GM10248 (cell line): Measurements from ENCODE around the gene NELFA.

ENCODE experiments used
- CTCF ChIA-PET: fragments of 300-600 bp; sonication (Branson Sonifier 250); formaldehyde crosslinking; extraction: SDS; loops from one replicate; lab custom pipeline; 2021; ENCODE audit warnings: antibody characterized with exemption; lab: Yijun Ruan, JAX
- POLR2A ChIA-PET: fragments of 350-650 bp; sonication (Branson Sonifier 250); formaldehyde crosslinking; extraction: SDS; loops from one replicate; lab custom pipeline; 2020; ENCODE audit warnings: antibody characterized with exemption; lab: Yijun Ruan, JAX
- DNase-seq: peaks from one replicate; pipeline ENCODE4 v3.0.0; 2012; ENCODE audit errors: extremely low spot score
- CTCF ChIP-seq: IDR thresholded peaks from 2 replicates; pipeline ENCODE4 v1.5.1; 2012; ENCODE audit warnings: mild to moderate bottlenecking, low read depth; ENCODE audit errors: extremely low read depth, missing control alignments, control extremely low read depth

The NELFA gene

GRCh38 chr4:2048831-2049230 lies 40.1 kb upstream of the NELFA start:
- ChIA-PET POLR2A (no interaction called here), CTCF (interaction anchor here (1.2 kb wide), 1 partner anchor 12 kb away, joined by 3 read pairs; no protein-coding TSS in a partner anchor)
- TF ChIP-seq CTCF, result no peak
- no peak for DNase-seq

GRCh38 chr4:2047781-2048581 lies 39.2 kb upstream of the NELFA start:
- CTCF ChIA-PET, result no interaction called here
- POLR2A ChIA-PET, result no interaction called here
- TF ChIP-seq CTCF, result no peak
- no peak for DNase-seq

- ChIA-PET CTCF (no interaction called here), POLR2A (no interaction called here)
- DNase-seq, result peak; percentile 8
- TF ChIP-seq CTCF, result no peak
Measured at GRCh38 chr4:2047031-2047660, 38.4 kb upstream of the NELFA start.

GRCh38 chr4:2046031-2046961 lies 37.5 kb upstream of the NELFA start:
- no peak for TF ChIP-seq CTCF
- CTCF ChIA-PET, result interaction anchor here (1.6 kb wide), 1 partner anchor 11 kb away, joined by 3 read pairs; no protein-coding TSS in a partner anchor
- POLR2A ChIA-PET, result no interaction called here
- DNase-seq, result peak; percentile 28

- no peak for TF ChIP-seq CTCF
- ChIA-PET POLR2A (interaction anchor here (0.7 kb wide), 1 partner anchor 333 kb away, joined by 3 read pairs; the partner anchor contains the start of gene SLBP), CTCF (interaction anchor here (1.6 kb wide), 1 partner anchor 12 kb away, joined by 3 read pairs; no protein-coding TSS in a partner anchor)
- peak; percentile 8 for DNase-seq
Measured at GRCh38 chr4:2045518-2045951, 36.8 kb upstream of the NELFA start.
